Stimulated activated CD8-positive, alpha-beta memory T cell treated with anti-CD3 and anti-CD28 coated beads, Interleukin-4, amount 100 ng/mL, for 4 hours (primary cell): ENCODE results near the gene FBXO48.
"Not testable (repeated sequence)": the region's sequence is repeated elsewhere in the genome, so short reads cannot be mapped to it uniquely, and the experiment has no call there.

Experiments used
- DNase-seq, 2 donors: peaks; one replicate each; pipeline ENCODE4 v3.0.0-alpha.2; 2020; ENCODE audit warnings: low read depth in 2 of 2, low spot score in 1 of 2

The FBXO48 gene

GRCh38 chr2:68467077-68467960 lies at the start of gene FBXO48, which contains the start of gene APLF:
TSS of gene FBXO48 (minus strand) at chr2:68467294. CDS start at chr2:68465145, 2,149 bp downstream.
TSS of gene APLF (plus strand) at chr2:68467585. CDS start at chr2:68467732, 147 bp downstream.
- DNase-seq: peak; percentile 98 to 99

- DNase-seq: no peak
These were observed 49.2 kb upstream of the FBXO48 start for GRCh38 chr2:68516051-68516955.

- no peak for DNase-seq
These were observed 47.3 kb upstream of the FBXO48 start for GRCh38 chr2:68514316-68514929.

GRCh38 chr2:68512966-68513365 lies 45.9 kb upstream of the FBXO48 start:
- DNase-seq: no peak

- no peak for DNase-seq
These were observed 45.2 kb upstream of the FBXO48 start for GRCh38 chr2:68512326-68512725.

- DNase-seq: no peak
These were observed 39.1 kb upstream of the FBXO48 start for GRCh38 chr2:68506170-68506569.

- no peak for DNase-seq
These were observed 38.6 kb upstream of the FBXO48 start for GRCh38 chr2:68505603-68506159.

- no peak for DNase-seq
These were observed 34.7 kb upstream of the FBXO48 start for GRCh38 chr2:68501768-68502167.

- no peak for DNase-seq
These were observed 33.6 kb upstream of the FBXO48 start for GRCh38 chr2:68500649-68501048.

- no peak for DNase-seq
These were observed 32.0 kb upstream of the FBXO48 start for GRCh38 chr2:68499133-68499532.

GRCh38 chr2:68491582-68491981 lies 24.5 kb upstream of the FBXO48 start:
- no peak for DNase-seq

- no peak for DNase-seq
These were observed 22.2 kb upstream of the FBXO48 start for GRCh38 chr2:68489282-68489681.

- not testable (repeated sequence) for DNase-seq
These were observed 21.5 kb upstream of the FBXO48 start for GRCh38 chr2:68488605-68489004.

- DNase-seq: no peak
These were observed 20.8 kb upstream of the FBXO48 start for GRCh38 chr2:68487773-68488355.

GRCh38 chr2:68483011-68483410 lies 15.9 kb upstream of the FBXO48 start:
- DNase-seq: no peak

GRCh38 chr2:68482296-68482820 lies 15.3 kb upstream of the FBXO48 start:
- no peak for DNase-seq

GRCh38 chr2:68478688-68479087 lies 11.6 kb upstream of the FBXO48 start:
- no peak for DNase-seq

- DNase-seq: no peak
These were observed 9.4 kb upstream of the FBXO48 start for GRCh38 chr2:68476454-68476853.

GRCh38 chr2:68475576-68475975 lies 8.5 kb upstream of the FBXO48 start:
- DNase-seq: no peak

- DNase-seq: no peak
These were observed 8.0 kb upstream of the FBXO48 start for GRCh38 chr2:68475110-68475509.
